ENCODE measurements around the gene KCNAB2.

DNA sequence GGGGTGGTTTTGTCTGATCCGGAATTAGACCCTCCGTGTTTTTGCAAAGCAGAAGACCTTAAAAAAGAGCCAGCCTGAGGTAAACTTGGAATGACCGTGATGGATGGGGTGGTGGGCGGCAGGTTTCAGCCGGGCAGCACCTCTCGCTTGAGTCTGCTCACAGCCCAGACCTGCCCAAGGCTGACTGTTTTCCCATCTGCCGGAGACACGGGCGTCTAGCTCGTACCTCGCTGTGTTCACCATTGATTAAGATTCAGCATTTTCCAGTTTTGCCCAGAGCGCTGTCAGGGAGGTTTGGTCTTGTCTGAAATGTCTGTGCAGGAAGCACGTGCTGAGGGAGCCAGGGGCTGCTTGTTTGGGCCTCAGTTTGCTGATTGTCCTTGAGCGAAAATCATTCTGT lies 591 bp downstream of the KCNAB2 start:
- TF ChIP-seq, protein P1, sequence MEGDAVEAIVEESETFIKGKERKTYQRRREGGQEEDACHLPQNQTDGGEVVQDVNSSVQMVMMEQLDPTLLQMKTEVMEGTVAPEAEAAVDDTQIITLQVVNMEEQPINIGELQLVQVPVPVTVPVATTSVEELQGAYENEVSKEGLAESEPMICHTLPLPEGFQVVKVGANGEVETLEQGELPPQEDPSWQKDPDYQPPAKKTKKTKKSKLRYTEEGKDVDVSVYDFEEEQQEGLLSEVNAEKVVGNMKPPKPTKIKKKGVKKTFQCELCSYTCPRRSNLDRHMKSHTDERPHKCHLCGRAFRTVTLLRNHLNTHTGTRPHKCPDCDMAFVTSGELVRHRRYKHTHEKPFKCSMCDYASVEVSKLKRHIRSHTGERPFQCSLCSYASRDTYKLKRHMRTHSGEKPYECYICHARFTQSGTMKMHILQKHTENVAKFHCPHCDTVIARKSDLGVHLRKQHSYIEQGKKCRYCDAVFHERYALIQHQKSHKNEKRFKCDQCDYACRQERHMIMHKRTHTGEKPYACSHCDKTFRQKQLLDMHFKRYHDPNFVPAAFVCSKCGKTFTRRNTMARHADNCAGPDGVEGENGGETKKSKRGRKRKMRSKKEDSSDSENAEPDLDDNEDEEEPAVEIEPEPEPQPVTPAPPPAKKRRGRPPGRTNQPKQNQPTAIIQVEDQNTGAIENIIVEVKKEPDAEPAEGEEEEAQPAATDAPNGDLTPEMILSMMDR (IDR thresholded peaks at IDR 0.05) = no peak
- TF ChIP-seq POLR2AphosphoS5 (IDR thresholded peaks at IDR 0.05; ENCODE audit: insufficient read depth in 1 of 2, low read depth in 1 of 2) (no peak), POLR2A (IDR thresholded peaks at IDR 0.05) (no peak)
